H1 (cell line): ENCODE results near the gene PI4KB. TPM values are rescaled to one million over a fixed set of nuclear protein-coding genes. Genes with fewer than 3 reads are reported as not detected.
"Not testable (repeated sequence)": the region's sequence is repeated elsewhere in the genome, so short reads cannot be mapped to it uniquely, and the experiment has no call there.

Experiments used
- CTCF ChIA-PET: fragments of 300-600 bp; sonication (Branson Sonifier 250); formaldehyde crosslinking; loops from one replicate; lab custom pipeline; 2021; ENCODE audit not compliant: partially characterized antibody; lab: Charles Lee
- POLR2A ChIA-PET: fragments of 300-600 bp; sonication (Branson Sonifier 250); formaldehyde crosslinking; loops from one replicate; lab custom pipeline; 2021; ENCODE audit warnings: inconsistent platforms; ENCODE audit not compliant: partially characterized antibody; lab: Charles Lee
- DNase-seq, 2 experiments: peaks; one replicate each; pipeline versions ENCODE4 v3.0.0 to v3.0.0-alpha.2; 2010 to 2022; ENCODE audit warnings: low spot score in 2 of 2, low read depth in 1 of 2, mixed read lengths in 1 of 2
- FAIRE-seq: peaks from 2 replicates; lab custom pipeline; 2011; peaks lifted over from hg19 to GRCh38; lab: Jason Lieb, UNC
- H2AFZ ChIP-seq: 2 replicates; pipeline ENCODE4 v1.8.1; 2012; ENCODE audit warnings: low read length, inconsistent platforms
- H2AK5ac ChIP-seq: 2 replicates; pipeline ENCODE4 v1.6.1; 2013; ENCODE audit warnings: low read depth, low read length
- H2BK120ac ChIP-seq: replicated peaks from 2 replicates; pipeline ENCODE3; 2013; ENCODE audit warnings: low read depth, low read length, inconsistent platforms
- H2BK12ac ChIP-seq: 2 replicates; pipeline ENCODE4 v1.6.1; 2013; ENCODE audit warnings: low read depth, low read length
- H2BK15ac ChIP-seq: 2 replicates; pipeline ENCODE4 v1.6.1; 2013; ENCODE audit warnings: low read length
- H2BK20ac ChIP-seq: 2 replicates; pipeline ENCODE4 v1.6.1; 2013; ENCODE audit warnings: low read length
- H2BK5ac ChIP-seq: 2 replicates; pipeline ENCODE4 v1.6.1; 2013; ENCODE audit warnings: low read depth, low read length
- H3K14ac ChIP-seq: 2 replicates; pipeline ENCODE4 v1.6.1; 2013; ENCODE audit warnings: inconsistent platforms; ENCODE audit not compliant: insufficient read length
- H3K18ac ChIP-seq: 2 replicates; pipeline ENCODE4 v1.6.1; 2013; ENCODE audit warnings: low read length; ENCODE audit errors: extremely low read depth
- H3K23ac ChIP-seq: 2 replicates; pipeline ENCODE4 v1.6.1; 2013; ENCODE audit warnings: inconsistent platforms; ENCODE audit not compliant: insufficient read length
- H3K23me2 ChIP-seq: 2 replicates; pipeline ENCODE4 v1.6.1; 2013; ENCODE audit warnings: low read depth, low read length
- H3K27ac ChIP-seq: 2 replicates; pipeline ENCODE4 v1.6.1; 2011; ENCODE audit warnings: low read depth, low read length, inconsistent platforms
- H3K27me3 ChIP-seq, 4 experiments: replicated peaks in 1 of 4; 1 replicate in 1 of 4; 2 replicates in 3 of 4; pipeline versions ENCODE4 v1.6.1 to v1.8.1; 2011 to 2013; ENCODE audit warnings: low read length in 3 of 4, mild to moderate bottlenecking in 3 of 4, inconsistent platforms in 2 of 4, mixed read lengths in 2 of 4, moderate library complexity in 1 of 4; ENCODE audit not compliant: control insufficient read depth in 3 of 4, insufficient read depth in 3 of 4; ENCODE audit errors: extremely low read depth in 1 of 4
- H3K36me3 ChIP-seq, 4 experiments: 2 replicates each; pipeline versions ENCODE4 v1.6.1 to v1.8.1; 2011 to 2013; ENCODE audit warnings: mild to moderate bottlenecking in 4 of 4, low read length in 3 of 4, moderate library complexity in 2 of 4, control low read depth in 1 of 4, inconsistent platforms in 1 of 4; ENCODE audit not compliant: insufficient read depth in 4 of 4, control insufficient read depth in 2 of 4
- H3K4ac ChIP-seq: replicated peaks from 2 replicates; pipeline ENCODE3; 2013; ENCODE audit warnings: low read length, low read depth, mixed read lengths, inconsistent platforms; ENCODE audit not compliant: insufficient read length
- H3K4me1 ChIP-seq, 4 experiments: replicated peaks in 1 of 4; 1 replicate in 1 of 4; 2 replicates in 3 of 4; pipeline versions ENCODE4 v1.6.1 to v1.8.1; 2011 to 2013; ENCODE audit warnings: low read length in 3 of 4, inconsistent platforms in 2 of 4, mixed read lengths in 1 of 4; ENCODE audit not compliant: insufficient read depth in 4 of 4, control insufficient read depth in 3 of 4
- H3K4me2 ChIP-seq, 2 experiments: 2 replicates each; pipeline versions ENCODE4 v1.6.1 to v1.8.1; 2011 to 2013; ENCODE audit warnings: low read depth in 2 of 2, low read length in 2 of 2, control low read depth in 1 of 2, inconsistent platforms in 1 of 2, mild to moderate bottlenecking in 1 of 2; ENCODE audit not compliant: insufficient read depth in 1 of 2
- H3K4me3 ChIP-seq, 4 experiments: fragments of 200-600, 300-600 bp in 1 of 4; sonication (generic), shearing (Covaris generic), sonication (Bioruptor Twin) in 1 of 4; 2 replicates each; pipeline versions ENCODE4 v1.5.1 to v1.8.1; 2011 to 2016; ENCODE audit warnings: low read length in 4 of 4, low read depth in 3 of 4, control low read depth in 2 of 4, inconsistent platforms in 2 of 4, mild to moderate bottlenecking in 2 of 4, mixed read lengths in 1 of 4, moderate library complexity in 1 of 4; ENCODE audit not compliant: insufficient read depth in 2 of 4; ENCODE audit errors: extremely low read depth in 1 of 4
- H3K56ac ChIP-seq: replicated peaks from 2 replicates; pipeline ENCODE3; 2013; ENCODE audit warnings: low read depth, mild to moderate bottlenecking, mixed read lengths, low read length, inconsistent platforms; ENCODE audit not compliant: insufficient read length
- H3K79me1 ChIP-seq: 2 replicates; pipeline ENCODE4 v1.6.1; 2013; ENCODE audit warnings: low read depth, low read length, control low read depth
- H3K79me2 ChIP-seq, 2 experiments: 2 replicates each; pipeline versions ENCODE4 v1.6.1 to v1.8.1; 2012 to 2013; ENCODE audit warnings: low read length in 2 of 2, mild to moderate bottlenecking in 2 of 2, inconsistent platforms in 1 of 2; ENCODE audit not compliant: insufficient read depth in 2 of 2, control insufficient read depth in 1 of 2
- H3K9ac ChIP-seq, 4 experiments: replicated peaks in 1 of 4; 1 replicate in 1 of 4; 2 replicates in 3 of 4; pipeline versions ENCODE4 v1.6.1 to v1.8.1; 2011 to 2013; ENCODE audit warnings: low read depth in 3 of 4, low read length in 3 of 4, control low read depth in 2 of 4, mild to moderate bottlenecking in 2 of 4, moderate library complexity in 2 of 4, inconsistent platforms in 1 of 4; ENCODE audit errors: extremely low read depth in 1 of 4
- H3K9me3 ChIP-seq, 2 experiments: 2 replicates each; pipeline versions ENCODE4 v1.6.1 to v1.8.1; 2012 to 2013; ENCODE audit warnings: mild to moderate bottlenecking in 2 of 2, moderate library complexity in 2 of 2, control low read depth in 1 of 2, inconsistent platforms in 1 of 2, low read depth in 1 of 2, low read length in 1 of 2, mixed read lengths in 1 of 2; ENCODE audit not compliant: insufficient read depth in 2 of 2
- H4K20me1 ChIP-seq, 2 experiments: replicated peaks in 1 of 2; 2 replicates each; pipeline versions ENCODE3 to v1.8.1; 2011 to 2013; ENCODE audit warnings: inconsistent platforms in 2 of 2, low read length in 2 of 2, mild to moderate bottlenecking in 1 of 2; ENCODE audit not compliant: insufficient read depth in 2 of 2, control insufficient read depth in 1 of 2
- H4K5ac ChIP-seq: 2 replicates; pipeline ENCODE4 v1.6.1; 2013; ENCODE audit warnings: low read length, low read depth, mixed read lengths, inconsistent platforms; ENCODE audit not compliant: insufficient read length
- H4K8ac ChIP-seq: 2 replicates; pipeline ENCODE4 v1.8.0; 2013; ENCODE audit warnings: mild to moderate bottlenecking, moderate library complexity, low read length, inconsistent platforms; ENCODE audit not compliant: insufficient read depth; ENCODE audit errors: extremely low read depth
- H4K91ac ChIP-seq: replicated peaks from 2 replicates; pipeline ENCODE3; 2013; ENCODE audit warnings: low read length, mixed read lengths, inconsistent platforms; ENCODE audit not compliant: insufficient read length
- WGBS, 2 experiments: shearing (Covaris generic) in 1 of 2; methylation state at CpG; one replicate each; pipeline versions ENCODE4 v1.1.6 to v1.1.7; 2013 to 2015; ENCODE audit warnings: low lambda C conversion rate in 2 of 2, mixed read lengths in 2 of 2, inconsistent platforms in 1 of 2, low coverage in 1 of 2, missing lambda C conversion rate in 1 of 2; ENCODE audit not compliant: insufficient replicate concordance in 2 of 2, insufficient coverage in 1 of 2, insufficient read length in 1 of 2; ENCODE audit errors: extremely low coverage in 1 of 2, missing lambda C conversion rate in 1 of 2; 5-methylcytosine and 5-hydroxymethylcytosine counted together
- polyA plus RNA-seq, 7 experiments: library from polyadenylated mRNA; depleted of rRNA in 3 of 7; stranded (reverse) in 5 of 7; unstranded in 2 of 7; fragments of >200 nt in 5 of 7; fragments of 200-250 nt in 2 of 7; gene quantifications; 1 replicate in 5 of 7; 2 replicates in 1 of 7; 4 replicates in 1 of 7; pipeline versions ENCODE4 v1.2.1 to v1.2.3, GENCODE V29; 2011 to 2013; ENCODE audit warnings: missing spikeins in 2 of 7, mixed read lengths in 2 of 7
- total RNA-seq: library from RNA; stranded (reverse); fragmentation: NEBNext Ultra II Directional; extraction: Animal tissue kit (Norgen Biotek cat#: 25700); gene quantifications from 2 replicates; pipeline ENCODE4 v1.2.1, GENCODE V29; 2021

The PI4KB gene
- total and polyA plus RNA-seq, 2 of the 8 experiments (the other 6 are each of a cell fraction or from before 2014, with no cell fraction given) = 30.1 to 37.1 TPM

GRCh38 chr1:151275341-151275740 is 51.9 kb downstream of the PI4KB start:
- H4K8ac ChIP-seq, H3K18ac ChIP-seq, H3K27me3 ChIP-seq, H2BK120ac ChIP-seq, H2BK12ac ChIP-seq, H4K20me1 ChIP-seq, H3K4ac ChIP-seq, H3K56ac ChIP-seq, H2BK15ac ChIP-seq, H3K4me2 ChIP-seq, H3K36me3 ChIP-seq, H3K14ac ChIP-seq, FAIRE-seq, H2AK5ac ChIP-seq, H3K9ac ChIP-seq, H3K4me3 ChIP-seq, H2AFZ ChIP-seq, H3K23ac ChIP-seq, DNase-seq, H4K91ac ChIP-seq, H4K5ac ChIP-seq, H3K9me3 ChIP-seq, H3K4me1 ChIP-seq, H3K23me2 ChIP-seq, H3K79me1 ChIP-seq, H2BK5ac ChIP-seq, H3K27ac ChIP-seq, H2BK20ac ChIP-seq, H3K79me2 ChIP-seq: not testable (repeated sequence)
- POLR2A ChIA-PET = interaction anchor here (1.0 kb wide), 1 partner anchor 109 kb away, joined by 4 read pairs; the partner anchor contains the start of genes LYSMD1 and SCNM1
- WGBS, 2 experiments = 87% methylated on average over 5 of the region's 5 CpGs; no CpG with 5 or more reads in 1 of the 2 experiments
- CTCF ChIA-PET = interaction anchor here (1.6 kb wide), 1 partner anchor 14 kb away, joined by 5 read pairs; no protein-coding TSS in a partner anchor
